GM12878 (cell line): ENCODE measurements around the gene HDAC9. TPM values are rescaled to one million over a fixed set of nuclear protein-coding genes. Genes with fewer than 3 reads are reported as not detected.

Experiments used
- ATAC-seq: fragments of 200-7000 bp; cut with Tn5 transposase; 3 replicates; pipeline ENCODE4 v1.9.1; 2020; ENCODE audit warnings: mild to moderate bottlenecking, moderate library complexity
- BruUV-seq: library from RNA; stranded (reverse); fragments of 400-500 nt; replicated peaks from 2 replicates; lab custom pipeline; 2021; lab: Mats Ljungman, UMichigan
- CTCF ChIA-PET: fragments of 300-600 bp; sonication (Branson Sonifier 250); formaldehyde crosslinking; extraction: SDS; loops from one replicate; lab custom pipeline; 2021; ENCODE audit warnings: inconsistent platforms; lab: Yijun Ruan, JAX
- POLR2A ChIA-PET: fragments of 350-600 bp; formaldehyde crosslinking; extraction: SDS; loops from one replicate; lab custom pipeline; 2021; ENCODE audit warnings: inconsistent platforms; lab: Charles Lee
- RAD21 ChIA-PET: fragments of 300-600 bp; sonication (Branson Sonifier 250); formaldehyde crosslinking; loops from one replicate; lab custom pipeline; 2023; ENCODE audit warnings: antibody characterized with exemption; ENCODE audit not compliant: unreplicated experiment; lab: Charles Lee
- SMC1A ChIA-PET: fragments of 300-600 bp; sonication (Branson Sonifier 250); formaldehyde crosslinking; loops from one replicate; lab custom pipeline; 2023; ENCODE audit not compliant: unreplicated experiment, uncharacterized antibody; lab: Charles Lee
- DNase-seq: peaks from one replicate; pipeline ENCODE4 v3.0.0-alpha.2; 2011; ENCODE audit warnings: low read depth, low spot score
- FAIRE-seq: peaks from 3 replicates; lab custom pipeline; 2011; peaks lifted over from hg19 to GRCh38; lab: Jason Lieb, UNC
- H2AFZ ChIP-seq: 2 replicates; pipeline ENCODE4 v1.6.0; 2011; ENCODE audit warnings: low read depth, low read length, control low read depth; ENCODE audit not compliant: control insufficient read depth
- H3K27ac ChIP-seq: 2 replicates; pipeline ENCODE4 v1.5.1; 2011; ENCODE audit warnings: control low read depth; ENCODE audit not compliant: control insufficient read depth, insufficient read depth
- H3K27me3 ChIP-seq, 2 experiments: replicated peaks in 1 of 2; 2 replicates each; pipeline versions ENCODE4 v1.6.0 to v1.6.1; 2011; ENCODE audit warnings: low read length in 1 of 2; ENCODE audit not compliant: control insufficient read depth in 2 of 2, insufficient read depth in 2 of 2
- H3K36me3 ChIP-seq, 2 experiments: 2 replicates each; pipeline ENCODE4 v1.5.1; 2011; ENCODE audit warnings: low read length in 1 of 2; ENCODE audit not compliant: control insufficient read depth in 2 of 2, insufficient read depth in 2 of 2
- H3K4me1 ChIP-seq: 2 replicates; pipeline ENCODE4 v1.6.1; 2011; ENCODE audit warnings: mild to moderate bottlenecking, low read length, moderate library complexity, mixed read lengths; ENCODE audit not compliant: control insufficient read depth, insufficient read depth
- H3K4me2 ChIP-seq: 2 replicates; pipeline ENCODE4 v1.6.0; 2011; ENCODE audit warnings: control low read depth; ENCODE audit not compliant: control insufficient read depth, insufficient read depth
- H3K4me3 ChIP-seq: fragments of 200-600 bp; sonication (generic); 2 replicates; pipeline ENCODE4 v1.5.1; 2016
- H3K79me2 ChIP-seq: 2 replicates; pipeline ENCODE4 v1.6.0; 2011; ENCODE audit warnings: low read length; ENCODE audit not compliant: control insufficient read depth, insufficient read depth
- H3K9ac ChIP-seq: 2 replicates; pipeline ENCODE4 v1.8.0; 2011; ENCODE audit warnings: low read length, control low read depth, mixed read lengths; ENCODE audit not compliant: control insufficient read depth, insufficient read depth
- H3K9me3 ChIP-seq: replicated peaks from 3 replicates; pipeline ENCODE4 v1.5.1; 2011; ENCODE audit warnings: mild to moderate bottlenecking, low read length; ENCODE audit not compliant: control insufficient read depth, insufficient read depth
- H4K20me1 ChIP-seq: 2 replicates; pipeline ENCODE4 v1.6.0; 2011; ENCODE audit not compliant: control insufficient read depth, insufficient read depth
- HDGF ChIP-seq: fragments of 450-650 bp; IDR thresholded peaks from 2 replicates; pipeline ENCODE4 v1.6.1; 2016; ENCODE audit warnings: antibody characterized with exemption
- JUNB ChIP-seq: IDR thresholded peaks from 2 replicates; pipeline ENCODE4 v1.6.1; 2016; ENCODE audit warnings: antibody characterized with exemption, mild to moderate bottlenecking
- MTA3 ChIP-seq: IDR thresholded peaks from 2 replicates; pipeline ENCODE4 v1.6.1; 2012; ENCODE audit warnings: low read length, inconsistent platforms, borderline replicate concordance
- MYB ChIP-seq: fragments of 150-350 bp; IDR thresholded peaks from 2 replicates; pipeline ENCODE4 v1.6.1; 2014; ENCODE audit warnings: mild to moderate bottlenecking, low read depth, low read length, borderline replicate concordance
- NFYA ChIP-seq: IDR thresholded peaks from 2 replicates; pipeline ENCODE4 v1.6.1; 2011; ENCODE audit warnings: low read depth, mild to moderate bottlenecking, low read length, improper control_type of control experiment, borderline replicate concordance
- NR2F1 ChIP-seq: fragments of 450-650 bp; conservative IDR thresholded peaks from 2 replicates; pipeline ENCODE4 v1.6.1; 2017; ENCODE audit warnings: mild to moderate bottlenecking
- PML ChIP-seq: IDR thresholded peaks from 2 replicates; pipeline ENCODE4 v1.6.1; 2012; ENCODE audit warnings: low read length, inconsistent platforms
- SMAD1 ChIP-seq: fragments of 450-650 bp; IDR thresholded peaks from 2 replicates; pipeline ENCODE4 v1.6.1; 2018; ENCODE audit warnings: mild to moderate bottlenecking, low read depth; ENCODE audit not compliant: partially characterized antibody
- SMAD5 ChIP-seq: IDR thresholded peaks from 2 replicates; pipeline ENCODE4 v1.6.1; 2016; ENCODE audit warnings: antibody characterized with exemption, low read depth
- SUZ12 ChIP-seq: fragments of 200-600 bp; sonication (generic); IDR thresholded peaks from one replicate; pipeline ENCODE4 v1.6.1; 2018; ENCODE audit warnings: antibody characterized with exemption, mild to moderate bottlenecking; ENCODE audit not compliant: unreplicated experiment
- ZNF207 ChIP-seq: fragments of 450-650 bp; IDR thresholded peaks from 2 replicates; pipeline ENCODE4 v1.6.1; 2014; ENCODE audit warnings: antibody characterized with exemption, mild to moderate bottlenecking, borderline replicate concordance
- ZSCAN29 ChIP-seq: fragments of 450-650 bp; IDR thresholded peaks from 2 replicates; pipeline ENCODE4 v1.6.1; 2017; ENCODE audit warnings: mild to moderate bottlenecking, moderate library complexity
- WGBS: methylation state at CpG from one replicate; pipeline ENCODE4 v1.1.6; 2016; ENCODE audit warnings: low lambda C conversion rate; ENCODE audit not compliant: insufficient replicate concordance, insufficient coverage; ENCODE audit errors: missing lambda C conversion rate; 5-methylcytosine and 5-hydroxymethylcytosine counted together
- in situ Hi-C: fragments of 300-500 bp; cut with MboI; formaldehyde crosslinking; loops from 9 replicates; pipeline ENCODE4 v1.14.3; 2018; ENCODE audit warnings: mixed read lengths
- intact Hi-C: fragments of 100-400 bp; cut with micrococcal nuclease; formaldehyde crosslinking; loops from one replicate; pipeline ENCODE4 v1.14.2; 2022; ENCODE audit not compliant: unreplicated experiment
- polyA plus RNA-seq, 11 experiments: library from polyadenylated mRNA; depleted of rRNA in 4 of 11; unstranded in 6 of 11; stranded (reverse) in 5 of 11; fragments of >200 nt; fragmentation: Nextera tagmentation in 4 of 11; fragmentation: Illumina TruSeq in 1 of 11; extraction: Ambion mirVana in 4 of 11; extraction: Trizol in 1 of 11; gene quantifications; 1 replicate in 1 of 11; 2 replicates in 10 of 11; pipeline versions ENCODE4 v1.2.1 to v1.2.3, GENCODE V29; 2011 to 2016; ENCODE audit warnings: inconsistent platforms in 2 of 11, missing spikeins in 2 of 11, low read depth in 1 of 11
- total RNA-seq, 4 experiments: library from RNA; depleted of rRNA in 3 of 4; stranded (reverse); fragments of >200 nt in 3 of 4; fragmentation: Illumina TruSeq in 1 of 4; extraction: Trizol in 1 of 4; gene quantifications; 2 replicates each; pipeline versions ENCODE4 v1.2.1 to v1.2.3, GENCODE V29; 2013 to 2021
- TF ChIP-seq, protein P1 (sequence below): fragments of 450-650 bp; IDR thresholded peaks from 2 replicates; pipeline ENCODE4 v1.6.1; 2017; ENCODE audit warnings: antibody characterized with exemption, mild to moderate bottlenecking, moderate library complexity
- TF ChIP-seq, protein P2 (sequence below): fragments of 450-650 bp; formaldehyde crosslinking; IDR thresholded peaks from 2 replicates; pipeline ENCODE4 v1.4.0; 2020; ENCODE audit warnings: mild to moderate bottlenecking, moderate library complexity
- TF ChIP-seq, protein P3 (sequence below): IDR thresholded peaks from 2 replicates; pipeline ENCODE4 v1.6.1; 2012; ENCODE audit warnings: low read length, inconsistent platforms

The HDAC9 gene
- total and polyA plus RNA-seq, 10 of the 15 experiments (the other 5 are each of a cell fraction or from before 2014, with no cell fraction given), result 0.73 to 12.8 (median 0.92) TPM

DNA sequence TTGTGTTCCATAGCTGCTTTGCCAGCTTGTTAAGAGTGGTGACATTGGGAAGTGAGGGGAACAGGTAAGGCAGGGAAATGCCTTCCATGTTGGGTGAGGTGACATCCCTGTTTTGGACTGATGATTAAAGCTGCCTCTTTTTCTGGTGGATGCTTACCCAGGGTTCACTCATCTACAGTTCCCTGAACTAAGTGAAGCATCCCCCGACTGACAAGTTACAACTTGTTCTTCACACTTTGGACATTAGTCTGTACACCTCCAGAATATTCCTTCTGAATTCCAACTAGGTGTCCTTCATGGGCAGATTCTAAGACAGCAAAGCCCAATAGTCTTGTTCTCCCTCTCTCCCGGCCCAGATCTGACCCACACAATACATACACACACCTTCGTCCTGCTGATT lies 63.4 kb downstream of the HDAC9 start:
- FAIRE-seq (no peak), DNase-seq (no peak), ATAC-seq (peak; percentile 28)
- Histone ChIP-seq H3K4me2 (no peak overlapping the region), H3K36me3 (no peaks in the 10 kb centered on the region), H3K4me3 (no peak overlapping the region), H3K9ac (no peak overlapping the region), H2AFZ (no peak overlapping the region), H4K20me1 (no peaks in the 10 kb centered on the region), H3K27ac (no peak overlapping the region), H3K9me3 (no peaks in the 10 kb centered on the region), H3K4me1 (no peaks in the 10 kb centered on the region), H3K79me2 (no peaks in the 10 kb centered on the region), H3K27me3 (no peaks in the 10 kb centered on the region)
- ChIA-PET CTCF (interaction anchor here (1.1 to 2.6 kb wide), 2 partner anchors 8 to 12 kb away, joined by 3 to 10 read pairs; no protein-coding TSS in a partner anchor), SMC1A (interaction anchor here (0.5 to 1.9 kb wide), 4 partner anchors 20 to 1251 kb away, joined by 3 to 5 read pairs (median 4); no protein-coding TSS in a partner anchor), RAD21 (no interaction called here), POLR2A (no interaction called here)
- in situ Hi-C loops, result no loop called here
- intact Hi-C loops, result no loop called here
- 87% methylated on average over 3 of the region's 3 CpGs for WGBS
- no TSS peak for BruUV-seq
- TF ChIP-seq SMAD5 (no peak), SMAD1 (no peak), NFYA (no peak), ZNF207 (no peak), PML (no peak), ZSCAN29 (no peak), MYB (no peak), NR2F1 (no peak), JUNB (no peak), MTA3 (no peak), SUZ12 (no peak), HDGF (no peak)
- TF ChIP-seq, protein P1, sequence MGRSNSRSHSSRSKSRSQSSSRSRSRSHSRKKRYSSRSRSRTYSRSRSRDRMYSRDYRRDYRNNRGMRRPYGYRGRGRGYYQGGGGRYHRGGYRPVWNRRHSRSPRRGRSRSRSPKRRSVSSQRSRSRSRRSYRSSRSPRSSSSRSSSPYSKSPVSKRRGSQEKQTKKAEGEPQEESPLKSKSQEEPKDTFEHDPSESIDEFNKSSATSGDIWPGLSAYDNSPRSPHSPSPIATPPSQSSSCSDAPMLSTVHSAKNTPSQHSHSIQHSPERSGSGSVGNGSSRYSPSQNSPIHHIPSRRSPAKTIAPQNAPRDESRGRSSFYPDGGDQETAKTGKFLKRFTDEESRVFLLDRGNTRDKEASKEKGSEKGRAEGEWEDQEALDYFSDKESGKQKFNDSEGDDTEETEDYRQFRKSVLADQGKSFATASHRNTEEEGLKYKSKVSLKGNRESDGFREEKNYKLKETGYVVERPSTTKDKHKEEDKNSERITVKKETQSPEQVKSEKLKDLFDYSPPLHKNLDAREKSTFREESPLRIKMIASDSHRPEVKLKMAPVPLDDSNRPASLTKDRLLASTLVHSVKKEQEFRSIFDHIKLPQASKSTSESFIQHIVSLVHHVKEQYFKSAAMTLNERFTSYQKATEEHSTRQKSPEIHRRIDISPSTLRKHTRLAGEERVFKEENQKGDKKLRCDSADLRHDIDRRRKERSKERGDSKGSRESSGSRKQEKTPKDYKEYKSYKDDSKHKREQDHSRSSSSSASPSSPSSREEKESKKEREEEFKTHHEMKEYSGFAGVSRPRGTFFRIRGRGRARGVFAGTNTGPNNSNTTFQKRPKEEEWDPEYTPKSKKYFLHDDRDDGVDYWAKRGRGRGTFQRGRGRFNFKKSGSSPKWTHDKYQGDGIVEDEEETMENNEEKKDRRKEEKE, result no peak
- TF ChIP-seq, protein P2, sequence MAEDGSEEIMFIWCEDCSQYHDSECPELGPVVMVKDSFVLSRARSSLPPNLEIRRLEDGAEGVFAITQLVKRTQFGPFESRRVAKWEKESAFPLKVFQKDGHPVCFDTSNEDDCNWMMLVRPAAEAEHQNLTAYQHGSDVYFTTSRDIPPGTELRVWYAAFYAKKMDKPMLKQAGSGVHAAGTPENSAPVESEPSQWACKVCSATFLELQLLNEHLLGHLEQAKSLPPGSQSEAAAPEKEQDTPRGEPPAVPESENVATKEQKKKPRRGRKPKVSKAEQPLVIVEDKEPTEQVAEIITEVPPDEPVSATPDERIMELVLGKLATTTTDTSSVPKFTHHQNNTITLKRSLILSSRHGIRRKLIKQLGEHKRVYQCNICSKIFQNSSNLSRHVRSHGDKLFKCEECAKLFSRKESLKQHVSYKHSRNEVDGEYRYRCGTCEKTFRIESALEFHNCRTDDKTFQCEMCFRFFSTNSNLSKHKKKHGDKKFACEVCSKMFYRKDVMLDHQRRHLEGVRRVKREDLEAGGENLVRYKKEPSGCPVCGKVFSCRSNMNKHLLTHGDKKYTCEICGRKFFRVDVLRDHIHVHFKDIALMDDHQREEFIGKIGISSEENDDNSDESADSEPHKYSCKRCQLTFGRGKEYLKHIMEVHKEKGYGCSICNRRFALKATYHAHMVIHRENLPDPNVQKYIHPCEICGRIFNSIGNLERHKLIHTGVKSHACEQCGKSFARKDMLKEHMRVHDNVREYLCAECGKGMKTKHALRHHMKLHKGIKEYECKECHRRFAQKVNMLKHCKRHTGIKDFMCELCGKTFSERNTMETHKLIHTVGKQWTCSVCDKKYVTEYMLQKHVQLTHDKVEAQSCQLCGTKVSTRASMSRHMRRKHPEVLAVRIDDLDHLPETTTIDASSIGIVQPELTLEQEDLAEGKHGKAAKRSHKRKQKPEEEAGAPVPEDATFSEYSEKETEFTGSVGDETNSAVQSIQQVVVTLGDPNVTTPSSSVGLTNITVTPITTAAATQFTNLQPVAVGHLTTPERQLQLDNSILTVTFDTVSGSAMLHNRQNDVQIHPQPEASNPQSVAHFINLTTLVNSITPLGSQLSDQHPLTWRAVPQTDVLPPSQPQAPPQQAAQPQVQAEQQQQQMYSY, result no peak
- TF ChIP-seq, protein P3, sequence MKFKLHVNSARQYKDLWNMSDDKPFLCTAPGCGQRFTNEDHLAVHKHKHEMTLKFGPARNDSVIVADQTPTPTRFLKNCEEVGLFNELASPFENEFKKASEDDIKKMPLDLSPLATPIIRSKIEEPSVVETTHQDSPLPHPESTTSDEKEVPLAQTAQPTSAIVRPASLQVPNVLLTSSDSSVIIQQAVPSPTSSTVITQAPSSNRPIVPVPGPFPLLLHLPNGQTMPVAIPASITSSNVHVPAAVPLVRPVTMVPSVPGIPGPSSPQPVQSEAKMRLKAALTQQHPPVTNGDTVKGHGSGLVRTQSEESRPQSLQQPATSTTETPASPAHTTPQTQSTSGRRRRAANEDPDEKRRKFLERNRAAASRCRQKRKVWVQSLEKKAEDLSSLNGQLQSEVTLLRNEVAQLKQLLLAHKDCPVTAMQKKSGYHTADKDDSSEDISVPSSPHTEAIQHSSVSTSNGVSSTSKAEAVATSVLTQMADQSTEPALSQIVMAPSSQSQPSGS, result no peak
